ENCODE data around the gene SLCO4A1.
"Not testable (repeated sequence)": the region's sequence is repeated elsewhere in the genome, so short reads cannot be mapped to it uniquely, and the experiment has no call there.

The SLCO4A1 gene

DNA sequence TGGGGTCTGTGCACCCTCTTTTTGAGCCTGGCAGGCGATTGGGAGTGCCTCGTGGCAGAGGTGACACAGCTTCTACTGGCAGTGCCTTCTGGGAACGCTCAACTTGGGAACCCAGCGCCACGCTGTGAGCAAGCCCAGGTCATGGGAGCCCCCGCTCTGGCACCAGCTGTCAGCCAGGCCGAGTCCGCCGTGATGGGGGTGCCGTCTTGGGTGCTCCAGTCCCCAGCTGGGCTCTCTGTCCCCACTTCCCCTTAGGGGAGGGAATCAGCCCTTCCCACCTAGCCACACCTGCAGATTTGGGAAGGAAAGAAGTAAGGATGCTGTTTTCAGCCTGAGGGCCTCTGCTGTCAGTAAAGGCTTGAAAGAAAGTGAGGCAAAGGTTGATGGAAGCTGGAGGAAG is 35.4 kb downstream of the SLCO4A1 start:
- no peak overlapping the region for H3K27ac ChIP-seq
- TF ChIP-seq, protein P1, sequence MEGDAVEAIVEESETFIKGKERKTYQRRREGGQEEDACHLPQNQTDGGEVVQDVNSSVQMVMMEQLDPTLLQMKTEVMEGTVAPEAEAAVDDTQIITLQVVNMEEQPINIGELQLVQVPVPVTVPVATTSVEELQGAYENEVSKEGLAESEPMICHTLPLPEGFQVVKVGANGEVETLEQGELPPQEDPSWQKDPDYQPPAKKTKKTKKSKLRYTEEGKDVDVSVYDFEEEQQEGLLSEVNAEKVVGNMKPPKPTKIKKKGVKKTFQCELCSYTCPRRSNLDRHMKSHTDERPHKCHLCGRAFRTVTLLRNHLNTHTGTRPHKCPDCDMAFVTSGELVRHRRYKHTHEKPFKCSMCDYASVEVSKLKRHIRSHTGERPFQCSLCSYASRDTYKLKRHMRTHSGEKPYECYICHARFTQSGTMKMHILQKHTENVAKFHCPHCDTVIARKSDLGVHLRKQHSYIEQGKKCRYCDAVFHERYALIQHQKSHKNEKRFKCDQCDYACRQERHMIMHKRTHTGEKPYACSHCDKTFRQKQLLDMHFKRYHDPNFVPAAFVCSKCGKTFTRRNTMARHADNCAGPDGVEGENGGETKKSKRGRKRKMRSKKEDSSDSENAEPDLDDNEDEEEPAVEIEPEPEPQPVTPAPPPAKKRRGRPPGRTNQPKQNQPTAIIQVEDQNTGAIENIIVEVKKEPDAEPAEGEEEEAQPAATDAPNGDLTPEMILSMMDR (IDR thresholded peaks at IDR 0.05) = no peak
- no peak for DNase-seq (ENCODE audit: low spot score)
- no peak overlapping the region for H3K4me3 ChIP-seq

DNA sequence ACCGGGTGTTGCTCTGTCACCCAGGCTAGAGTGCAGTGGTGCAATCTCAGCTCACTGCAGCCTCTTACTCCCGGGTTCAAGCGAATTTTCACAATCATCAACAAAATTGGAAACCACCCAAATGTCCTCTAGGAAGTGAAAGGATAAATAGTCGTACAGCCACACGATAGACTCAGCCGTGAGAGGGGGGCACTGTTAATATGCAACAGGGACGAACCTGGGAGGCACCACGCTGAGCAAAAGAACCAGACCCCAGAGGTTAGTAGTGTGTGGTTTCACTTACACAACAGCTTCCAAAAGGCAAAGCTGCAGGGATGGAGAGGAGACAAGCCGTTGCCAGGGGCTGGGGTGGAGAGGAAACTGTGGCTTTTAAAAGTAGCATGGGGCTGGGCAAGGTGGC is 36.2 kb downstream of the SLCO4A1 start:
- no peak for DNase-seq (ENCODE audit: low spot score)
- Histone ChIP-seq H3K27ac (no peak overlapping the region), H3K4me3 (no peak overlapping the region)
- TF ChIP-seq, protein P1 (IDR thresholded peaks at IDR 0.05) = no peak

DNA sequence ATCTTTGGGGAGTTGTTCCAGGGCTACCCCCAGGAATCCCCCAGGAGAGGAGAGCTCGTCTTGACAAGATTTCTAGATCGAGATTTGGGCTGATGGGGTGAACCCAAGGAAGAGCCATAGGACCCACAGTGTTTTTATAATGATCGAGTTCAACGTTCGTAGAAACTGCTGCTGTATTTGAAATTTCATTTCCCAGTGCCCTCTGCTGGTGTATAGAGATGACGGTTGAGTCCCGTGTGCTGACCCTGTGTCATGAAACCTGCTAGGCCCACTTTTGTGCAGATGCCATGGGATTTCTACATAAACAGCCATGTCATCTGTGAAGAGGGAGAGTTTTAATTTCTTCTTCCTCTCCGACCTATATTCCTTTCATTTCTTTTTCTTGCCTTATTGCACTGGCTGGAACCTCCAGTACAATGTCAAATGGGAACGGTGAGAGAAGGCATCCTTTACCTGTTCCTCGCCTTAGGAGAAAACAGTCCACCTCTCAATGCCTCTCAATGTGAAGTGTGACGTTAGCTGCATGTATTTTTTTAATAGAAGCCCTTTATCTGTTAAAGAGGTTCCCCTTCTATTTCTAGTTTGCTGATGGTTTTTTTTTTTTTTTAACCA is 37.8 kb downstream of the SLCO4A1 start:
- TF ChIP-seq, protein P1 (IDR thresholded peaks at IDR 0.05) = no peak
- H3K27ac ChIP-seq = no peak overlapping the region
- no peak for DNase-seq (ENCODE audit: low spot score)
- no peak overlapping the region for H3K4me3 ChIP-seq

DNA sequence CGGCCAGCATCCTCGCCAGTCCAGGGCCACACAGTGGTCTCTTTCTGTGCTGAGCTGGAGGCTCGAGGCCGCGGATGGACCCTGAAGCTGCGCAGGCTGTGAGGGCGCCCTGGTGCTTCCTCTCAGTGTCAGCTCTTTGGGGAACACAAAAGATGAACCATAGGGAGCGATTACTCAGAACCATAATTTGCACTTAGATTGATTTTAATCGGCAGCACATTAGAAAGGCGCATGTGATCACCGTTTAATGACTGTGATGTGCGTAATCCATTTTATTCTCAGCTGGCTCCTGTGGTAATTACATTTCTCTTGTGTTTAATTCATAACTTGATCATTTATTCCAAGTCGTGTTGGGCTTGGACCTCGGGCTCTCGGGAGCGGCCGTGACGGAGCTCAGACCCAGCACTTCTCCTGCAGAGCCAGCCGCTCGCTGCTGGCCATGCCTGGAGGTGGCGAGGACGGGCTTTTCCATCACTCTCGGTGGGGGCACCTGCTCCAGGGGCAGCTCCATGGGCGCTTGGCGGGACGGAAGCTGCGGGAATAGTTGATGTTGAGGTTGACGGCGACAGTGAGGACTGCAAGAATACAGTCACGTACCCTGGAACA is 40.7 kb downstream of the SLCO4A1 start:
- no peak for DNase-seq (ENCODE audit: low spot score)
- TF ChIP-seq, protein P1 (IDR thresholded peaks at IDR 0.05) = no peak
- H3K4me3 ChIP-seq = no peak overlapping the region
- H3K27ac ChIP-seq = no peak overlapping the region

DNA sequence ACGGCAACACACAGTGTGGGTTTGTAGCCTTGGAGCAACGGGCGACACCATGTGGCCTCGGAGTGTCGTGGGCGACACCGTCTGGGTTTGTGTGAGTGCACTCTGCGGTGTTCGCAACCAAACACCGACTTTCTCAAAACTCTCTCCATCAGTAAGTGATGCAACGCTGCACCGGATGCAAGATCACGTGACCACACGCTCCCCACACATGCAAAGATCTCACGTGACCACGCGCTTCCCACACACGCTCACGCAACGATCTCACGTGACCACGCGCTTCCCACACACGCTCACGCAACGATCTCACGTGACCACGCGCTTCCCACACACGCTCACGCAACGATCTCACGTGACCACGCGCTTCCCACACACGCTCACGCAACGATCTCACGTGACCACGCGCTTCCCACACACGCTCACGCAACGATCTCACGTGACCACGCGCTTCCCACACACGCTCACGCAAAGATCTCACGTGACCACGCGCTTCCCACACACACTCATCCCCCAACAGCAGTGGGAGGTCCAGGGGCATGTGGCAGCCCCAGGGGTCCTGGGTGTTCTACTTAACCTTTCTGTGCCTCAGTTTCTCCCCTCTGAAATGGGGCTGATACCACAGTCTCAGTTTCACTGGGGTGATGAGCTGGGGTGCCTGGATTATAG is 41.5 kb downstream of the SLCO4A1 start:
- H3K4me3 ChIP-seq; DNase-seq (ENCODE audit: low spot score); H3K27ac ChIP-seq: not testable (repeated sequence)

DNA sequence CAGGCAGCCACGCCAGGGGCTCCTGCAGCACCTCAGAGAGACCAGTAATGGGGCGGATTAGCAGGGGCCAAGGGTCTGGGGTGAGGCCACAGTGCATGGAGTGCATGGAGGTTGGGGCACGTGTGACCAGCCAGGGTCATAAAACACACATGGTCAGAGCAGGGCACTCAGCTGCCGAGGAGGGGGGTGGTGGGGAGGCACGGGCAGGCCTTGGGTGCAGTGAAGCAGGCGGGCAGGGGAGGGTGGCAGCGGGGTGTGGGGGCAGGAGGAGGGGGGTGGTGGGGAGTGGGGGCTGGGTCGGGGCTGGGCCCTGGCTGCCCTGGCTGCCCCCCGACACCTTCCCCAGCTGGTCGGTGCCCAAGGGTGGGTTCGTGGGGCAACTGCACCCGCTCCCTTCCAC is 42.7 kb downstream of the SLCO4A1 start:
- Histone ChIP-seq H3K4me3 (no peak overlapping the region), H3K27ac (no peak overlapping the region)
- TF ChIP-seq, protein P1 (IDR thresholded peaks at IDR 0.05) = no peak
- DNase-seq (ENCODE audit: low spot score) = no peak

DNA sequence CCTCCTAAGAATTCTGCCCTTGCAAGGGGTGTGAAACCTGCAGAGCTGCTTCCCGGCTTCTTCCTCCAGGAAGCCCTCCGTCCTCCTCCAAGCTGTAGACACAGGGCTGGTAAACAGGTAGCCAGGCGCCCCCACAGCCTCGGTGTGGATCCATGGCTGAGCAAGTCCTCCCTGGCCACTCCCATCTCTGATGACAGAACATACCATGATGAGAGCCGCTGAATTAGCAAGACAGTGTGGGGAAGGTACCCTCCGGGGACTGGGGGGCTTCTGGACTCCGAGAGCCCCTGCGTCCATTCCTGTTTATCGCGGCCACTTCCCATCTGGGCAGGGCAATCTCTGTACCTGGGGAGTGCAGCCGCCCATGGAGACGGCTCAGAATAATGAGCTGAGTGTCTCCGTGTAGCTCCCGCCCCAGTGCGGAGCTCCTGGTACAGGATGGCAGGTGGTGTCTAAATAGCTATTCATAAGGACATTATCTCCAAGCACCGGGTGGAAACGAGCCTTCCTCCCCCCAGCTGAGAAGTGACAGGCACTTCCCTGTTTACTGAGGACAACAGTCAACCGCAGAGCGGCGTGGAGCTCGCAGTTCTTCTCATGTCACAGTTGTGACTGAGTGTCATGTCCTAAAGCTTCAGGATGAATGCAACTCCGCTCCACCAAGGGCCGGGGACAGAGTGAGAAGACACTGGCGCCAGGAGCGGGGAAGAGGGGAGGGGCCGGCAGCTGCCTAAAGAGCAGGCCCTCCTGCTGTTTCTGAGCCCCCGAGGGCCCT is 43.7 kb downstream of the SLCO4A1 start:
- H3K27ac ChIP-seq = no peak overlapping the region
- H3K4me3 ChIP-seq = no peak overlapping the region
- TF ChIP-seq, protein P1 (IDR thresholded peaks at IDR 0.05) = no peak
- DNase-seq (ENCODE audit: low spot score) = no peak
